Skeletal muscle cell (primary cell): ENCODE data around the gene VPS39.

ENCODE experiments used
- DNase-seq: peaks from one replicate; pipeline ENCODE4 v3.0.0-alpha.2; 2010; ENCODE audit warnings: low read depth
- H3K4me3 ChIP-seq: 2 replicates; pipeline ENCODE4 v1.5.1; 2011; ENCODE audit warnings: low read depth, mild to moderate bottlenecking, control low read depth, low read length, moderate library complexity

VPS39 gene

GRCh38 chr15:42135351-42135750 is 72.8 kb downstream of the VPS39 start:
- H3K4me3 ChIP-seq: no peak overlapping the region
- DNase-seq: no peak

- H3K4me3 ChIP-seq: no peak overlapping the region
These were observed 73.4 kb downstream of the VPS39 start for GRCh38 chr15:42134617-42135245.

GRCh38 chr15:42133886-42134502 is 74.1 kb downstream of the VPS39 start:
- H3K4me3 ChIP-seq: no peak overlapping the region
- peak; percentile 1 for DNase-seq

More at GRCh38 chr15:42134617-42135245, 73.4 kb downstream of the VPS39 start:
- DNase-seq: no peak

GRCh38 chr15:42133356-42133755 is 74.7 kb downstream of the VPS39 start:
- no peak for DNase-seq
- no peak overlapping the region for H3K4me3 ChIP-seq

- DNase-seq: no peak
These were observed 76.0 kb downstream of the VPS39 start for GRCh38 chr15:42131826-42132806.

GRCh38 chr15:42131006-42131405 is 77.1 kb downstream of the VPS39 start:
- H3K4me3 ChIP-seq: no peak overlapping the region
- DNase-seq: no peak

More at GRCh38 chr15:42131826-42132806, 76.0 kb downstream of the VPS39 start:
- no peak overlapping the region for H3K4me3 ChIP-seq

GRCh38 chr15:42130246-42130986 is 77.7 kb downstream of the VPS39 start:
- no peak for DNase-seq
- no peak overlapping the region for H3K4me3 ChIP-seq

- DNase-seq: no peak
- no peak overlapping the region for H3K4me3 ChIP-seq
These were observed 78.7 kb downstream of the VPS39 start for GRCh38 chr15:42129364-42129763.

GRCh38 chr15:42128476-42128875 is 79.6 kb downstream of the VPS39 start:
- no peak overlapping the region for H3K4me3 ChIP-seq
- no peak for DNase-seq

GRCh38 chr15:42123546-42123945 is 84.6 kb downstream of the VPS39 start:
- H3K4me3 ChIP-seq: no peak overlapping the region

GRCh38 chr15:42121682-42122081 is 86.4 kb downstream of the VPS39 start:
- no peak overlapping the region for H3K4me3 ChIP-seq
- no peak for DNase-seq

More at GRCh38 chr15:42123546-42123945, 84.6 kb downstream of the VPS39 start:
- no peak for DNase-seq

GRCh38 chr15:42121021-42121420 is 87.1 kb downstream of the VPS39 start:
- no peak for DNase-seq
- no peak overlapping the region for H3K4me3 ChIP-seq

- no peak for DNase-seq
- no peak overlapping the region for H3K4me3 ChIP-seq
These were observed 87.8 kb downstream of the VPS39 start for GRCh38 chr15:42120285-42120684.

GRCh38 chr15:42119446-42119760 is 88.7 kb downstream of the VPS39 start:
- no peak overlapping the region for H3K4me3 ChIP-seq
- no peak for DNase-seq

GRCh38 chr15:42118650-42119445 is 89.3 kb downstream of the VPS39 start:
- no peak for DNase-seq
- no peak overlapping the region for H3K4me3 ChIP-seq

- no peak for DNase-seq
- no peak overlapping the region for H3K4me3 ChIP-seq
These were observed 96.2 kb downstream of the VPS39 start for GRCh38 chr15:42111924-42112323.

- no peak overlapping the region for H3K4me3 ChIP-seq
These were observed 97.7 kb downstream of the VPS39 start for GRCh38 chr15:42110367-42110766.

GRCh38 chr15:42108806-42109205 is 99.3 kb downstream of the VPS39 start:
- no peak overlapping the region for H3K4me3 ChIP-seq
- DNase-seq: no peak

More at GRCh38 chr15:42110367-42110766, 97.7 kb downstream of the VPS39 start:
- DNase-seq: no peak
